Tibial artery (tissue), 4 donors: ENCODE data around the gene MACIR.

Source experiments
- DNase-seq, 2 donors: peaks; one replicate each; pipeline ENCODE4 v3.0.0-alpha.2; 2019
- H3K27ac ChIP-seq, 2 donors: fragments of 200-600 bp; sonication (generic) in 1 of 2; 1 replicate in 1 of 2; 2 replicates in 1 of 2; pipeline ENCODE4 v1.5.1; 2018 to 2019; ENCODE audit warnings: mild to moderate bottlenecking in 1 of 2
- H3K27me3 ChIP-seq, 2 donors: fragments of 200-600 bp; sonication (generic) in 1 of 2; one replicate each; pipeline versions ENCODE4 v1.5.1 to v1.6.0; 2016 to 2019
- H3K36me3 ChIP-seq, 3 donors: fragments of 200-600 bp; sonication (generic) in 2 of 3; one replicate each; pipeline ENCODE4 v1.5.1; 2016 to 2019; ENCODE audit warnings: mild to moderate bottlenecking in 2 of 3
- H3K4me1 ChIP-seq, 4 donors: fragments of 200-600 bp; sonication (generic) in 2 of 4; 1 replicate in 3 of 4; 2 replicates in 1 of 4; pipeline ENCODE4 v1.5.1; 2016 to 2019
- H3K4me3 ChIP-seq, 2 donors: fragments of 200-600 bp; sonication (generic) in 1 of 2; 1 replicate in 1 of 2; 2 replicates in 1 of 2; pipeline ENCODE4 v1.5.1; 2018 to 2019; ENCODE audit warnings: mild to moderate bottlenecking in 2 of 2
- H3K9me3 ChIP-seq, 3 donors: fragments of 200-600 bp; sonication (generic) in 1 of 3; one replicate each; pipeline ENCODE4 v1.5.1; 2016 to 2019
- CTCF ChIP-seq, 2 experiments: fragments of 200-600 bp in 1 of 2; fragments of 450-650 bp in 1 of 2; IDR thresholded peaks; one replicate each; pipeline ENCODE4 v1.5.1; 2017 to 2019; ENCODE audit warnings: antibody characterized with exemption in 2 of 2, mild to moderate bottlenecking in 1 of 2, moderate library complexity in 1 of 2
- intact Hi-C: fragments of 100-400 bp; cut with DNase I; formaldehyde crosslinking; loops from one replicate; pipeline ENCODE4 v1.15.0; 2023; ENCODE audit warnings: low total_unique reads

Gene MACIR

GRCh38 chr5:103258368-103258956, at the start of gene MACIR:
TSS of gene MACIR (plus strand) at chr5:103258763. CDS start at chr5:103275920, 17,157 bp downstream.
- peak within 1 kb of the TSS; percentile 80 for H3K27ac ChIP-seq
- no peaks in the 10 kb centered on the region for H3K27me3 ChIP-seq
- H3K4me1 ChIP-seq: peaks cover 0 to 23% (median 10%) of the 10 kb centered on the region in 4 donors
- intact Hi-C loops: no loop called here
- H3K4me3 ChIP-seq: peak within 1 kb of the TSS; percentile 90 to 97
- DNase-seq: peak; percentile 98
- TF ChIP-seq CTCF (IDR thresholded peaks at IDR 0.05): no peak
- H3K9me3 ChIP-seq: no peaks in the 10 kb centered on the region
- H3K36me3 ChIP-seq: no peaks in the 10 kb centered on the region

DNA sequence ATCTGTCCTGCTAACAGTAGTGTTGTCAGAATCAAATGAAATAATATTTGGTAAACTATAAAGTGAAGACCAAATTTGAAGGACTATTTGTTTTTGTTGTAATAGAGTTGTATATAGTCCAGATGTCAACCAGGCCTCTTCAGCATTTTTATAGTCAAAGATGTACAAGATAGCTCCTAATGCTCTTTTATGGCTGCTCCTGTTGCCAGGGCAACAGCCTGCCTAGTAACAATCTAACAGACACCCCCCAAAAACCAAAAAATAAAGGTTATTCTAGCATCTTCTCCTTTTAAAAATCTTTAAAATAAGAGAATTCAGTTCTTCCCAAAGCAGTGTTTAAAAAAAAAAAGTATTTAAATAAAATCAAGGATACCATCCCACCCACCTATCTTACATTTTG, 49.5 kb upstream of the MACIR start:
- no peak for TF ChIP-seq CTCF (IDR thresholded peaks at IDR 0.05)
- Histone ChIP-seq H3K9me3 (no peaks in the 10 kb centered on the region), H3K36me3 (peaks cover 9 to 26% (median 20%) of the 10 kb centered on the region in 3 donors), H3K27me3 (no peaks in the 10 kb centered on the region), H3K27ac (no peak overlapping the region), H3K4me1 (no peaks in the 10 kb centered on the region), H3K4me3 (no peak overlapping the region)
- DNase-seq: no peak
- intact Hi-C loops: no loop called here

DNA sequence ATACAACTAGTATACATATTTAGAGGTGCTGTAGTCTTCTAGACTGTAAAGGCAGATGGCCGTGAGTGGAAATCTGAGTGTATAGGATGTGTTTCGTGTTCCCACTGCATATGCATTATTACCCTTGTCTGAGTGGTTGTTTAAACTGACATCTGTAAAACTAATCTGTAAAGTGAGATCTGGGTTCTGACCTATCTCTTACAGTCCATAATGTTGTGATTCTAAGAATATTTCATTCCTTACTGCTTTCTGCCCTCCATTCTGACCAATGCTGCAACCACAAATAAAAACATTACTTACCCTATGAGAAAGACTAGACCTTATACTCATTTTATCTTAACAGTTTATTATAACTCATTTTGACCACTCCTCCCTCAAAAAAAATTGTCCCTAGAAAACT, 47.6 kb upstream of the MACIR start:
- no peak for DNase-seq
- TF ChIP-seq CTCF (IDR thresholded peaks at IDR 0.05): no peak
- intact Hi-C loops: no loop called here
- H3K9me3 ChIP-seq: no peaks in the 10 kb centered on the region
- H3K4me3 ChIP-seq: no peak overlapping the region
- no peaks in the 10 kb centered on the region for H3K4me1 ChIP-seq
- no peak overlapping the region for H3K27ac ChIP-seq
- H3K36me3 ChIP-seq: peaks cover 0 to 12% (median 10%) of the 10 kb centered on the region in 3 donors
- no peaks in the 10 kb centered on the region for H3K27me3 ChIP-seq

- TF ChIP-seq CTCF (IDR thresholded peaks at IDR 0.05): no peak
- Histone ChIP-seq H3K36me3 (peaks cover 0 to 4% (median 3%) of the 10 kb centered on the region in 3 donors), H3K4me1 (no peaks in the 10 kb centered on the region), H3K27ac (no peak overlapping the region), H3K4me3 (no peak overlapping the region), H3K9me3 (no peaks in the 10 kb centered on the region), H3K27me3 (no peaks in the 10 kb centered on the region)
- intact Hi-C loops: no loop called here
- no peak for DNase-seq
These were observed 46.7 kb upstream of the MACIR start for GRCh38 chr5:103211576-103212561.

DNA sequence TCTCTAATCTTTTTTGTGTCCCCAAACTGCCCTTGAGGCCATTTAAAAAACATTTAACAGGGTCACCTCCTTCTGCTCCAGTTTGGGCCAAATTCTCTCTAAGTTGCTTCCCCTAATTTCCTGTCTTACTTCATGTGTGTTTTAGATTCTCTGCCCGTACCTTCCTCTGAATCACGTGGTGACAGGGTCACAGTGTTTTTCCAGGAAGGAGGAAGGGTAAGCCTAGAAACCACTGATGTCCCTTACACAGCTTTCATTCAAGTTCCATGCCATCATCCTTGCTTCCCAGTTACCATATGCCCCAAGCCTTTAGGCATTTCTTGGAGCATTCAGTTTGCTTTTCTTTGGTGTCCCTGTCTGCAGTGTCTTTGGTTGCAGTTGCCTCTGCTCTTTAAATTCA, 42.4 kb upstream of the MACIR start:
- DNase-seq: no peak
- no peaks in the 10 kb centered on the region for H3K36me3 ChIP-seq
- no peak for TF ChIP-seq CTCF (IDR thresholded peaks at IDR 0.05)
- H3K4me3 ChIP-seq: no peak overlapping the region
- H3K27me3 ChIP-seq: no peaks in the 10 kb centered on the region
- intact Hi-C loops: no loop called here
- H3K9me3 ChIP-seq: no peaks in the 10 kb centered on the region
- no peak overlapping the region for H3K27ac ChIP-seq
- no peaks in the 10 kb centered on the region for H3K4me1 ChIP-seq
